Bronchial epithelial cell (primary cell): ENCODE results near the gene PARVB. TPM values are rescaled to one million over a fixed set of nuclear protein-coding genes. Genes with fewer than 3 reads are reported as not detected.

Source experiments
- DNase-seq: peaks from one replicate; pipeline ENCODE4 v3.0.0-alpha.2; 2010; ENCODE audit warnings: low read depth
- FAIRE-seq: peaks from 2 replicates; lab custom pipeline; 2011; peaks lifted over from hg19 to GRCh38; lab: Jason Lieb, UNC
- H3K27me3 ChIP-seq: 2 replicates; pipeline ENCODE4 v1.5.1; 2011; ENCODE audit warnings: low read length; ENCODE audit not compliant: control insufficient read depth, insufficient read depth
- H3K36me3 ChIP-seq: 2 replicates; pipeline ENCODE4 v1.5.1; 2011; ENCODE audit warnings: low read length; ENCODE audit not compliant: control insufficient read depth, insufficient read depth
- H3K4me3 ChIP-seq: 2 replicates; pipeline ENCODE4 v1.5.1; 2011; ENCODE audit warnings: mild to moderate bottlenecking, low read depth, low read length, control low read depth
- CTCF ChIP-seq: IDR thresholded peaks from 2 replicates; pipeline ENCODE4 v1.5.1; 2011; ENCODE audit warnings: mild to moderate bottlenecking, moderate library complexity, low read length, control low read depth, inconsistent platforms; ENCODE audit not compliant: insufficient read depth, severe bottlenecking
- total RNA-seq: library from RNA; depleted of rRNA; stranded (reverse); fragments of >200 nt; gene quantifications from 2 replicates; pipeline ENCODE4 v1.2.1, GENCODE V29; 2014

PARVB gene
- total RNA-seq, 1 donor from 2014 or later: 3.4 TPM

- FAIRE-seq: no peak
- TF ChIP-seq CTCF: no peak
- Histone ChIP-seq H3K27me3 (no peaks in the 10 kb centered on the region), H3K36me3 (no peaks in the 10 kb centered on the region), H3K4me3 (no peak overlapping the region)
- DNase-seq: no peak
These were observed 60.1 kb downstream of the PARVB start for GRCh38 chr22:44084044-44084772.

- FAIRE-seq: no peak
- no peak overlapping the region for H3K4me3 ChIP-seq
- no peaks in the 10 kb centered on the region for H3K27me3 ChIP-seq
- peak; percentile 70 for TF ChIP-seq CTCF
- H3K36me3 ChIP-seq: no peaks in the 10 kb centered on the region
- peak; percentile 77 for DNase-seq
These were observed 61.7 kb downstream of the PARVB start for GRCh38 chr22:44085743-44086270.

GRCh38 chr22:44086271-44087088 lies 62.4 kb downstream of the PARVB start:
- H3K4me3 ChIP-seq: no peak overlapping the region
- DNase-seq: no peak

GRCh38 chr22:44087089-44087430 lies 63.0 kb downstream of the PARVB start:
- no peak for TF ChIP-seq CTCF
- Histone ChIP-seq H3K36me3 (no peaks in the 10 kb centered on the region), H3K4me3 (no peak overlapping the region), H3K27me3 (no peaks in the 10 kb centered on the region)
- DNase-seq: no peak
- no peak for FAIRE-seq

More at GRCh38 chr22:44086271-44087088, 62.4 kb downstream of the PARVB start:
- Histone ChIP-seq H3K27me3 (no peaks in the 10 kb centered on the region), H3K36me3 (no peaks in the 10 kb centered on the region)
- TF ChIP-seq CTCF: no peak
- no peak for FAIRE-seq

GRCh38 chr22:44088976-44089570 lies 65.0 kb downstream of the PARVB start:
- peak; percentile 76 for DNase-seq
- Histone ChIP-seq H3K36me3 (no peaks in the 10 kb centered on the region), H3K4me3 (no peak overlapping the region), H3K27me3 (no peaks in the 10 kb centered on the region)
- TF ChIP-seq CTCF: no peak
- peak; percentile 68 for FAIRE-seq
